HepG2 (cell line): ENCODE measurements around the gene ZNF385B. TPM values are rescaled to one million over a fixed set of nuclear protein-coding genes. Genes with fewer than 3 reads are reported as not detected.

Source experiments
- ATAC-seq: fragments of 200-7000 bp; cut with Tn5 transposase; 3 replicates; pipeline ENCODE4 v1.9.1; 2020; ENCODE audit warnings: mild to moderate bottlenecking, moderate library complexity
- BruUV-seq: library from RNA; stranded (reverse); fragments of 400-500 nt; replicated peaks from 2 replicates; lab custom pipeline; 2021; lab: Mats Ljungman, UMichigan
- CTCF ChIA-PET: fragments of 300-600 bp; formaldehyde crosslinking; extraction: SDS; loops from one replicate; lab custom pipeline; 2021; ENCODE audit warnings: low total read pairs, inconsistent platforms, low intra/inter-chr PET ratio; lab: Yijun Ruan, JAX
- POLR2A ChIA-PET: fragments of 350-600 bp; sonication (Branson Sonifier 250); formaldehyde crosslinking; loops from one replicate; lab custom pipeline; 2020; ENCODE audit warnings: antibody characterized with exemption, inconsistent platforms; lab: Yijun Ruan, JAX
- DNase-seq: peaks from one replicate; pipeline ENCODE4 v3.0.0-alpha.2; 2015; ENCODE audit warnings: low spot score
- FAIRE-seq: peaks from 3 replicates; lab custom pipeline; 2011; peaks lifted over from hg19 to GRCh38; lab: Jason Lieb, UNC
- H2AFZ ChIP-seq: one replicate; pipeline ENCODE4 v1.6.1; 2011; ENCODE audit warnings: low read length, inconsistent platforms
- H3K27ac ChIP-seq: fragments of 300-600 bp; 3 replicates; pipeline ENCODE4 v1.8.0; 2011; ENCODE audit warnings: mixed run types, mild to moderate bottlenecking, mixed read lengths, low read length, inconsistent platforms; ENCODE audit not compliant: insufficient read depth; ENCODE audit errors: extremely low read length
- H3K27me3 ChIP-seq, 2 experiments: fragments of 200-600 bp in 1 of 2; 2 replicates in 1 of 2; 3 replicates in 1 of 2; pipeline versions ENCODE4 v1.6.0 to v1.8.0; 2011; ENCODE audit warnings: low read length in 2 of 2, mild to moderate bottlenecking in 2 of 2, moderate library complexity in 2 of 2, inconsistent platforms in 1 of 2; ENCODE audit not compliant: insufficient read depth in 2 of 2, control insufficient read depth in 1 of 2
- H3K36me3 ChIP-seq, 2 experiments: fragments of 200-600 bp in 1 of 2; replicated peaks in 1 of 2; 2 replicates in 1 of 2; 3 replicates in 1 of 2; pipeline versions ENCODE4 v1.5.1 to v1.8.0; 2011; ENCODE audit warnings: low read length in 2 of 2, inconsistent platforms in 1 of 2; ENCODE audit not compliant: insufficient read depth in 2 of 2, control insufficient read depth in 1 of 2
- H3K4me1 ChIP-seq: 2 replicates; pipeline ENCODE4 v1.5.1; 2012; ENCODE audit warnings: low read length, inconsistent platforms; ENCODE audit not compliant: insufficient read depth
- H3K4me2 ChIP-seq: 2 replicates; pipeline ENCODE4 v1.6.0; 2011; ENCODE audit warnings: low read depth, low read length, inconsistent platforms
- H3K4me3 ChIP-seq, 3 experiments: fragments of 200-600 bp in 1 of 3; sonication (generic), shearing (Covaris generic) in 1 of 3; replicated peaks in 1 of 3; 2 replicates each; pipeline ENCODE4 v1.5.1; 2011 to 2016; ENCODE audit warnings: low read length in 3 of 3, inconsistent platforms in 2 of 3, low read depth in 2 of 3, mild to moderate bottlenecking in 2 of 3, control low read depth in 1 of 3, mixed read lengths in 1 of 3; ENCODE audit not compliant: insufficient read depth in 1 of 3
- H3K79me2 ChIP-seq: one replicate; pipeline ENCODE4 v1.6.1; 2011; ENCODE audit warnings: low read length, inconsistent platforms; ENCODE audit not compliant: insufficient read depth
- H3K9ac ChIP-seq: 2 replicates; pipeline ENCODE4 v1.6.0; 2011; ENCODE audit warnings: mild to moderate bottlenecking, low read depth, low read length, inconsistent platforms; ENCODE audit not compliant: insufficient read depth
- H3K9me3 ChIP-seq: 2 replicates; pipeline ENCODE4 v1.5.1; 2012; ENCODE audit warnings: mild to moderate bottlenecking, low read length
- H4K20me1 ChIP-seq: 2 replicates; pipeline ENCODE4 v1.6.0; 2011; ENCODE audit warnings: inconsistent platforms, mild to moderate bottlenecking, low read length, moderate library complexity; ENCODE audit not compliant: insufficient read depth
- BATF2 ChIP-seq: sonication (generic); formaldehyde crosslinking; IDR thresholded peaks from 2 replicates; pipeline ENCODE4 v1.8.0; 2022; ENCODE audit warnings: mild to moderate bottlenecking, missing genetic modification reagents, moderate library complexity
- CCDC6 ChIP-seq: sonication (generic); formaldehyde crosslinking; IDR thresholded peaks from 2 replicates; pipeline ENCODE4 v1.8.1; 2022; ENCODE audit warnings: mild to moderate bottlenecking, missing genetic modification reagents, moderate library complexity
- FOXA3 ChIP-seq: IDR thresholded peaks from 2 replicates; pipeline ENCODE4 v1.6.1; 2016; ENCODE audit warnings: missing genetic modification reagents, missing compliant biosample characterization
- GATAD2A ChIP-seq: IDR thresholded peaks from 2 replicates; pipeline ENCODE4 v1.6.1; 2016
- GFI1 ChIP-seq: sonication (generic); formaldehyde crosslinking; IDR thresholded peaks from 2 replicates; pipeline ENCODE4 v1.5.0; 2020; ENCODE audit warnings: missing genetic modification reagents, mild to moderate bottlenecking, borderline replicate concordance
- HNF1A ChIP-seq, 2 experiments: sonication (generic) in 1 of 2; formaldehyde crosslinking in 1 of 2; IDR thresholded peaks; 2 replicates each; pipeline versions ENCODE4 v1.4.0 to v1.6.1; 2016 to 2020; ENCODE audit warnings: borderline replicate concordance in 1 of 2, low read depth in 1 of 2, mild to moderate bottlenecking in 1 of 2, missing genetic modification reagents in 1 of 2
- MED13 ChIP-seq: sonication (generic); formaldehyde crosslinking; IDR thresholded peaks from 2 replicates; pipeline ENCODE4 v1.5.0; 2020; ENCODE audit warnings: missing genetic modification reagents
- PBX2 ChIP-seq: IDR thresholded peaks from 2 replicates; pipeline ENCODE4 v1.6.1; 2016; ENCODE audit warnings: control low read depth
- RAD51 ChIP-seq: fragments of 450-650 bp; IDR thresholded peaks from 2 replicates; pipeline ENCODE4 v1.6.1; 2016; ENCODE audit warnings: borderline replicate concordance
- SRF ChIP-seq: IDR thresholded peaks from 2 replicates; pipeline ENCODE4 v1.6.1; 2011; ENCODE audit warnings: mild to moderate bottlenecking, low read depth, low read length, moderate library complexity
- THYN1 ChIP-seq: sonication (generic); formaldehyde crosslinking; IDR thresholded peaks from 2 replicates; pipeline ENCODE4 v1.8.1; 2023; ENCODE audit warnings: low read depth, mild to moderate bottlenecking, moderate library complexity, missing genetic modification reagents, borderline replicate concordance
- ZIK1 ChIP-seq: sonication (generic); formaldehyde crosslinking; IDR thresholded peaks from 2 replicates; pipeline ENCODE4 v1.5.0; 2020; ENCODE audit warnings: mild to moderate bottlenecking, low read depth, missing genetic modification reagents, borderline replicate concordance
- WGBS: methylation state at CpG from one replicate; pipeline ENCODE4 v1.1.6; 2017; ENCODE audit warnings: low lambda C conversion rate; 5-methylcytosine and 5-hydroxymethylcytosine counted together
- in situ Hi-C: cut with HindIII; loops from 2 replicates; pipeline ENCODE4 v1.10.0; 2017; ENCODE audit warnings: low pct_unique_long_range_greater_than_20kb; ENCODE audit not compliant: extremely low pct_ligation_motif_present
- intact Hi-C: fragments of 100-400 bp; cut with micrococcal nuclease; formaldehyde crosslinking; loops from one replicate; pipeline ENCODE4 v1.10.0; 2022; ENCODE audit not compliant: unreplicated experiment
- polyA plus RNA-seq, 8 experiments: library from polyadenylated mRNA; depleted of rRNA in 3 of 8; stranded (reverse) in 7 of 8; unstranded in 1 of 8; fragments of >200 nt; fragmentation: Illumina TruSeq in 4 of 8; extraction: Trizol in 4 of 8; gene quantifications; 2 replicates each; pipeline versions ENCODE4 v1.2.1 to v1.2.3, GENCODE V29; 2011 to 2016; ENCODE audit warnings: low read depth in 4 of 8, missing spikeins in 1 of 8, mixed read lengths in 1 of 8; ENCODE audit not compliant: insufficient read depth in 1 of 8
- total RNA-seq, 5 experiments: library from RNA; depleted of rRNA; stranded (reverse); fragments of >200 nt; fragmentation: Illumina TruSeq; extraction: Trizol; gene quantifications; 2 replicates each; pipeline ENCODE4 v1.2.3, GENCODE V29; 2016; ENCODE audit warnings: low read depth in 1 of 5
- TF ChIP-seq, protein P1 (sequence below): sonication (generic); formaldehyde crosslinking; IDR thresholded peaks from 2 replicates; pipeline ENCODE4 v1.8.0; 2023; ENCODE audit warnings: mild to moderate bottlenecking, missing genetic modification reagents
- TF ChIP-seq, protein P2 (sequence below): IDR thresholded peaks from 2 replicates; pipeline ENCODE4 v1.6.1; 2016; ENCODE audit warnings: mild to moderate bottlenecking

Gene ZNF385B
- total and polyA plus RNA-seq, 2 of the 13 experiments (the other 11 are each of a cell fraction or from before 2014, with no cell fraction given) = 3.3 to 6.7 TPM

GRCh38 chr2:179578171-179578916 lies 283.1 kb downstream of the ZNF385B start:
- no peak overlapping the region for H3K27ac ChIP-seq
- FAIRE-seq (no peak), DNase-seq (no peak), ATAC-seq (no peak)
- intact Hi-C loops (loop anchor here (10.0 kb wide), 1 partner anchor 234 kb away; no protein-coding TSS in a partner anchor), in situ Hi-C loops (no loop called here)
- peaks cover 66% of the 10 kb centered on the region for H3K4me1 ChIP-seq
- H3K79me2 ChIP-seq = no peaks in the 10 kb centered on the region
- no peaks in the 10 kb centered on the region for H3K9me3 ChIP-seq
- ChIA-PET CTCF (no interaction called here), POLR2A (interaction anchor here (3.9 kb wide), 1 partner anchor 20 kb away, joined by 25 read pairs; no protein-coding TSS in a partner anchor)
- no peaks in the 10 kb centered on the region for H3K27me3 ChIP-seq
- WGBS = 59% methylated on average over 2 of the region's 2 CpGs
- H3K36me3 ChIP-seq = no peaks in the 10 kb centered on the region
- no TSS peak for BruUV-seq
- H3K4me3 ChIP-seq = no peak overlapping the region; a peak in 1 of 6 replicates
- no peaks in the 10 kb centered on the region for H4K20me1 ChIP-seq
- H2AFZ ChIP-seq = no peak overlapping the region
- H3K9ac ChIP-seq = no peak overlapping the region
- H3K4me2 ChIP-seq = no peak overlapping the region
- TF ChIP-seq SRF (peak; percentile 81; the same call in 1 of the 2 replicates), RAD51 (no peak), BATF2 (CRISPR knock-in tag) (no peak), PBX2 (CRISPR knock-in tag) (no peak), ZIK1 (CRISPR knock-in tag) (no peak), GFI1 (CRISPR knock-in tag) (0 out of 2 replicates have a peak, but pooled peaks have one; percentile 24), CCDC6 (CRISPR knock-in tag) (peak; percentile 56; the same call in 1 of the 2 replicates), FOXA3 (CRISPR knock-in tag) (0 out of 2 replicates have a peak, but pooled peaks have one; percentile 6), GATAD2A (CRISPR knock-in tag) (0 out of 2 replicates have a peak, but pooled peaks have one; percentile 3), MED13 (CRISPR knock-in tag) (no peak), THYN1 (CRISPR knock-in tag) (no peak), HNF1A (IDR thresholded peaks at IDR 0.05; ENCODE audit: low read depth) (peak; percentile 57; the same call in 1 of the 2 replicates), HNF1A (CRISPR knock-in tag; IDR thresholded peaks at IDR 0.05; ENCODE audit: borderline replicate concordance) (no peak)
- TF ChIP-seq, protein P1, sequence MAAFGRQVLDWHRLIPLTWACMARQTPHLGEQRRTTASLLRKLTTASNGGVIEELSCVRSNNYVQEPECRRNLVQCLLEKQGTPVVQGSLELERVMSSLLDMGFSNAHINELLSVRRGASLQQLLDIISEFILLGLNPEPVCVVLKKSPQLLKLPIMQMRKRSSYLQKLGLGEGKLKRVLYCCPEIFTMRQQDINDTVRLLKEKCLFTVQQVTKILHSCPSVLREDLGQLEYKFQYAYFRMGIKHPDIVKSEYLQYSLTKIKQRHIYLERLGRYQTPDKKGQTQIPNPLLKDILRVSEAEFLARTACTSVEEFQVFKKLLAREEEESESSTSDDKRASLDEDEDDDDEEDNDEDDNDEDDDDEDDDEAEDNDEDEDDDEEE (CRISPR knock-in tag) = no peak
- TF ChIP-seq, protein P2, sequence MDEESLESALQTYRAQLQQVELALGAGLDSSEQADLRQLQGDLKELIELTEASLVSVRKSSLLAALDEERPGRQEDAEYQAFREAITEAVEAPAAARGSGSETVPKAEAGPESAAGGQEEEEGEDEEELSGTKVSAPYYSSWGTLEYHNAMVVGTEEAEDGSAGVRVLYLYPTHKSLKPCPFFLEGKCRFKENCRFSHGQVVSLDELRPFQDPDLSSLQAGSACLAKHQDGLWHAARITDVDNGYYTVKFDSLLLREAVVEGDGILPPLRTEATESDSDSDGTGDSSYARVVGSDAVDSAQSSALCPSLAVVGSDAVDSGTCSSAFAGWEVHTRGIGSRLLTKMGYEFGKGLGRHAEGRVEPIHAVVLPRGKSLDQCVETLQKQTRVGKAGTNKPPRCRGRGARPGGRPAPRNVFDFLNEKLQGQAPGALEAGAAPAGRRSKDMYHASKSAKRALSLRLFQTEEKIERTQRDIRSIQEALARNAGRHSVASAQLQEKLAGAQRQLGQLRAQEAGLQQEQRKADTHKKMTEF (CRISPR knock-in tag) = no peak
